GM23248 (cell line): ENCODE measurements around the gene AGAP1. TPM values are rescaled to one million over a fixed set of nuclear protein-coding genes. Genes with fewer than 3 reads are reported as not detected.

Source experiments
- DNase-seq: peaks from one replicate; pipeline ENCODE4 v3.0.0-alpha.2; 2015
- H2AFZ ChIP-seq: fragments of 200-600 bp; sonication (generic); 2 replicates; pipeline ENCODE4 v1.6.1; 2016; ENCODE audit warnings: antibody characterized with exemption
- H3F3A ChIP-seq: fragments of 200-600 bp; sonication (generic); 2 replicates; pipeline ENCODE4 v1.6.1; 2016; ENCODE audit warnings: mild to moderate bottlenecking, antibody characterized with exemption, mixed run types; ENCODE audit not compliant: insufficient read depth
- H3K27ac ChIP-seq: fragments of 200-600 bp; sonication (generic); 2 replicates; pipeline ENCODE4 v1.5.1; 2016; ENCODE audit warnings: mild to moderate bottlenecking
- H3K27me3 ChIP-seq: fragments of 200-600 bp; sonication (generic); replicated peaks from 2 replicates; pipeline ENCODE4 v1.6.1; 2016; ENCODE audit warnings: mild to moderate bottlenecking; ENCODE audit not compliant: insufficient read depth
- H3K36me3 ChIP-seq: fragments of 200-600 bp; sonication (generic); 2 replicates; pipeline ENCODE4 v1.6.1; 2016; ENCODE audit warnings: low read depth, mild to moderate bottlenecking
- H3K4me1 ChIP-seq: fragments of 200-600 bp; sonication (generic); 2 replicates; pipeline ENCODE4 v1.6.1; 2016; ENCODE audit warnings: mild to moderate bottlenecking; ENCODE audit not compliant: insufficient read depth
- H3K4me2 ChIP-seq: fragments of 200-600 bp; sonication (generic); one replicate; pipeline ENCODE4 v1.6.1; 2016; ENCODE audit warnings: mild to moderate bottlenecking; ENCODE audit not compliant: unreplicated experiment
- H3K4me3 ChIP-seq: fragments of 200-600 bp; sonication (generic); 2 replicates; pipeline ENCODE4 v1.5.1; 2016; ENCODE audit warnings: mild to moderate bottlenecking
- H3K79me2 ChIP-seq: fragments of 200-600 bp; sonication (generic); 2 replicates; pipeline ENCODE4 v1.6.1; 2016; ENCODE audit warnings: mild to moderate bottlenecking; ENCODE audit not compliant: insufficient read depth
- H3K9ac ChIP-seq: fragments of 200-600 bp; sonication (generic); 2 replicates; pipeline ENCODE4 v1.6.1; 2016; ENCODE audit warnings: mild to moderate bottlenecking
- H3K9me2 ChIP-seq: fragments of 200-600 bp; sonication (generic); 2 replicates; pipeline ENCODE4 v1.6.1; 2016; ENCODE audit warnings: mixed run types, mild to moderate bottlenecking, moderate library complexity; ENCODE audit not compliant: insufficient read depth
- H3K9me3 ChIP-seq: fragments of 200-600 bp; sonication (generic); one replicate; pipeline ENCODE4 v1.6.1; 2017; ENCODE audit warnings: low read depth
- H4K20me1 ChIP-seq: fragments of 200-600 bp; sonication (generic); 2 replicates; pipeline ENCODE4 v1.6.0; 2016; ENCODE audit not compliant: insufficient read depth
- EZH2 ChIP-seq: fragments of 200-600 bp; sonication (generic); IDR thresholded peaks from 2 replicates; pipeline ENCODE4 v1.6.1; 2018; ENCODE audit warnings: antibody characterized with exemption, mild to moderate bottlenecking; ENCODE audit not compliant: insufficient read depth, poor library complexity, severe bottlenecking
- EZH2phosphoT487 ChIP-seq: fragments of 200-600 bp; sonication (generic); IDR thresholded peaks from 2 replicates; pipeline ENCODE4 v1.6.1; 2018; ENCODE audit warnings: antibody characterized with exemption, moderate library complexity, mild to moderate bottlenecking, low read depth; ENCODE audit not compliant: insufficient read depth
- WGBS, 2 experiments: methylation state at CpG; one replicate each; pipeline ENCODE4 v1.1.6; 2015 to 2017; ENCODE audit warnings: low lambda C conversion rate in 2 of 2, low coverage in 1 of 2; ENCODE audit errors: missing lambda C conversion rate in 2 of 2; 5-methylcytosine and 5-hydroxymethylcytosine counted together
- in situ Hi-C: fragments of 300-500 bp; cut with MboI; formaldehyde crosslinking; loops from 2 replicates; pipeline ENCODE4 v1.15.0; 2020
- polyA plus RNA-seq: library from polyadenylated mRNA; unstranded; fragments of >200 nt; fragmentation: Nextera tagmentation; extraction: Ambion mirVana; gene quantifications from 2 replicates; pipeline ENCODE4 v1.2.1, GENCODE V29; 2016
- total RNA-seq: library from RNA; depleted of rRNA; stranded (reverse); fragments of >200 nt; shearing (Covaris generic); gene quantifications from 2 replicates; pipeline ENCODE4 v1.2.3, GENCODE V29; 2014

The AGAP1 gene
- total and polyA plus RNA-seq, 2 experiments from 2014 or later, result 2.2 to 9.9 TPM

DNA sequence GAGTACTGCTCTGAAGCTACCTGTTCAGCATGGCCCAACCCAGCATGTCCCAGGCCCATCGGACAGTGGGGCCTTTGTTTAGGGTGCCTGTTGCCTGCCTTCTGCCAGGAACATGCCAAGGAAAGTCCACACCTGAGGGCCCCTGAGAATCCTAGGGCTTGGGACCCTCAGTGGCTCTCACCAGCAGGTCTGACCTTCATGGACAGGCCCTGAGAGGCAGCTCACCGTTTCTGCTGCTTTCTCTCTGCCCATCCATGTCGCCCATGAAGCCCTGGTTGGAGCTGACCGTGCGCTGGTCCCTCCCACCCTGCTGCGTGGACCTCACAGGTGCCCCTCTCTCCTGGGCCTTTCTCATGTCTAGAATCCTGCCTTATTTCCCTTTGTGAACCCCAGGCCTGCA lies 550.3 kb downstream of the AGAP1 start:
- Histone ChIP-seq H3K36me3 (no peaks in the 10 kb centered on the region), H3K4me3 (no peak overlapping the region), H3K27me3 (no peaks in the 10 kb centered on the region), H3K4me2 (no peak overlapping the region), H3K9ac (no peak overlapping the region), H2AFZ (no peak overlapping the region), H4K20me1 (no peaks in the 10 kb centered on the region), H3K9me2 (no peaks in the 10 kb centered on the region), H3K27ac (no peak overlapping the region), H3K9me3 (no peaks in the 10 kb centered on the region), H3K4me1 (no peaks in the 10 kb centered on the region), H3F3A (no peaks in the 10 kb centered on the region), H3K79me2 (no peaks in the 10 kb centered on the region)
- 98 to 100% methylated on average over 6 of the region's 6 CpGs for WGBS, 2 experiments
- TF ChIP-seq EZH2 (no peak), EZH2phosphoT487 (no peak)
- no peak for DNase-seq
- in situ Hi-C loops, result no loop called here

DNA sequence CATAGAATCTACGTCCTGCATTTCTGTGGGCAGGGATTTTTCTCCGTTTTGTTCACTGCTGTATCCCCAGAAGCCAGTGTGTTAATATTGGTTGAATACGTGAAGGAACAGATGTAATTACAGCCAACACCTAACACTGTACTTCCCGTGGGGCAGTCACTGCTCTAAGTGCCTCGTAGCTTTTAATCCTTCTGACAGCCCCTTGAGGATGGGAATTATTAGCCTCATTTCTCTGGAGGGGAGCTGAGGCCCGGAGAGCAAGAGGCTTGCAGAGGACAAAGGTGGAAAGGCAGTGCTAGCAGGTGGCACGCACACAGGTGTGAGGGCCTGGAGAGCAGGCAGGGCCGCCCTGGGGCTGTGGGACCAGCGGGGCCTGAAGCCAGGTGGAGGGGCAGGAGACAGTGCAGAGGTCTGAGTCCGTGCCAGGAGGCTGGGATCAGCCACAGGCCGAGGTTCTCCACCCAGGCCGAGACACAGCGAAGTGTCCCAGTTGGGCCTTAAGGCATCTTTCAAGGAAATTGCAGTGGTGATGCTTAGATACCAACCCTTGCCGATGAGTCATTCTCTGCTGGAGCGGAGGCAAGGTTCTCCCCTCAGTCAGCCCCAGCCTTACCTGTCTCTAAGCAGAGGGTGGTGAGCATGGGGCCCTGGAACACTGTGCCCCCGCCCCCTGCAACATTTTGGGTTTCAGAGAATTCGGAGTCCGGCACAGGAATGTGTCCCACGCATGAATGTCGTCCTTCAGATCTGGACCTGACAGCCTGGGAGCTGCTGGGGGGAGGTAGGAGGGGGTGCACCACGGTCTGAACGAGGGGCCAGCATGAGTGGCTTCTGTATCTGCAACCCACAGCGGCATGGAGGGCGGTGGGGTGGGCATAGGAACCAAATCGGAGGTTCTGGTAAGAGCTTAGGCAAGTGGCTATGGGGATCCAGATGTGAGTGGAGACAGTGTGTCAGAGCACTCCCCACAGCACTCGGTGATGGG lies 551.7 kb downstream of the AGAP1 start:
- in situ Hi-C loops, result no loop called here
- DNase-seq, result no peak
- no peak overlapping the region for H3K4me2 ChIP-seq
- H3K9me3 ChIP-seq, result no peaks in the 10 kb centered on the region
- no peak for TF ChIP-seq EZH2
- TF ChIP-seq EZH2phosphoT487, result no peak
- no peak overlapping the region for H3K27ac ChIP-seq
- no peak overlapping the region for H2AFZ ChIP-seq
- no peaks in the 10 kb centered on the region for H3K36me3 ChIP-seq
- no peaks in the 10 kb centered on the region for H3K9me2 ChIP-seq
- no peak overlapping the region for H3K9ac ChIP-seq
- H3K4me3 ChIP-seq, result no peak overlapping the region
- H3K4me1 ChIP-seq, result no peaks in the 10 kb centered on the region
- H3K79me2 ChIP-seq, result no peaks in the 10 kb centered on the region
- H3F3A ChIP-seq, result no peaks in the 10 kb centered on the region
- H3K27me3 ChIP-seq, result no peaks in the 10 kb centered on the region
- no peaks in the 10 kb centered on the region for H4K20me1 ChIP-seq
- 94 to 97% methylated on average over 25 to 26 of the region's 26 CpGs for WGBS, 2 experiments

DNA sequence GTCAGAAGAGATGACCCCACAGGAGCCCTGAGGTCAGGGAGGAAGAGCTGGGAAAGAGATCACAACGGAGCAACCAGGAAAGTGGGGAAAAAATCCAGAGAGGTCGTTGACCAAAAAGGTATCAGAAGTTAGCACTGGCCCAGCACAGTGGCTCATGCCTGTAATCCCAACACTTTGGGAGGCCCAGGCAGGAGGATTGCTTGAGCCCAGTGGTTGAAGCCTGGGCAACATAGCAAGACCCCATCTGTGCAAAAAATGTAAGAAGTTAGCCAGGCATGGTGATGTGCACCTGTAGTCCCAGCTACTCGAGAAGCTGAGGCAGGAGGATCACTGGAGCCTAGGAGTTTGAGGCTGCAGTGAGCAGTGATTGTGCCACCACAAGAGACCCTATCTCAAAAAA lies 552.9 kb downstream of the AGAP1 start:
- in situ Hi-C loops, result no loop called here
- Histone ChIP-seq H3K79me2 (no peaks in the 10 kb centered on the region), H3K27ac (no peak overlapping the region), H3K4me2 (no peak overlapping the region), H3K9me3 (no peaks in the 10 kb centered on the region), H4K20me1 (no peaks in the 10 kb centered on the region), H2AFZ (no peak overlapping the region), H3K9me2 (no peaks in the 10 kb centered on the region), H3K27me3 (no peaks in the 10 kb centered on the region), H3K36me3 (no peaks in the 10 kb centered on the region), H3F3A (no peaks in the 10 kb centered on the region), H3K4me1 (no peaks in the 10 kb centered on the region), H3K9ac (no peak overlapping the region), H3K4me3 (no peak overlapping the region)
- TF ChIP-seq EZH2, result no peak
- TF ChIP-seq EZH2phosphoT487, result no peak
- 79 to 86% methylated on average over 3 of the region's 3 CpGs for WGBS, 2 experiments
- DNase-seq, result no peak

DNA sequence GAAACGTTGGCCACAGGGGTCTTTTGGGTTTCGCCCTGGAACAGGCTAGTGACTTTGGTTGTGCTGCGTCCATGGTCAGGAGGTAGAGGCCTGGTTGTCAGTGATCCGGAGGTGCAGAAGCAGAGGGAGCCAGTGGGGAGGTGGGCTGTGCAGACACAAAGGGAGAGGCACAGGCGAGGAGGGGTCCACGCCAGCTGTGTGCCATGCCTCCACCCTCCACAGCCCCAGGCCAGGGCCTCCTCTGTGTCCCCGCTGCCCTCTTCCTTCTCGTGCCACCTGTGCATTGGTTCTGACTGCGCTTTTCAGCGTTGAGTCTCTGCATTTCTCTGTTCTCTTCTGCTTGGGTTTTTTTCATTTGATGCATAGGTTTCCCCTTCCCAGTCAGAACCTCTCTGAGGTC lies 553.3 kb downstream of the AGAP1 start:
- H3K27me3 ChIP-seq, result no peaks in the 10 kb centered on the region
- DNase-seq, result no peak
- TF ChIP-seq EZH2, result no peak
- TF ChIP-seq EZH2phosphoT487, result no peak

More for the DNA sequence above, 553.3 kb downstream of the AGAP1 start:
- Histone ChIP-seq H3K36me3 (no peaks in the 10 kb centered on the region), H3K79me2 (no peaks in the 10 kb centered on the region), H3F3A (no peaks in the 10 kb centered on the region), H3K27ac (no peak overlapping the region), H3K4me1 (no peaks in the 10 kb centered on the region), H3K4me2 (no peak overlapping the region), H3K9me3 (no peaks in the 10 kb centered on the region), H3K9me2 (no peaks in the 10 kb centered on the region), H2AFZ (no peak overlapping the region), H3K9ac (no peak overlapping the region), H4K20me1 (no peaks in the 10 kb centered on the region), H3K4me3 (no peak overlapping the region)
- in situ Hi-C loops, result no loop called here
- WGBS, 2 experiments, result 92 to 94% methylated on average over 9 to 10 of the region's 10 CpGs
